Fibroblast of lung (primary cell): ENCODE measurements around the gene NUDT8.

Experiments
- EZH2 ChIP-seq: IDR thresholded peaks from 2 replicates; pipeline ENCODE4 v1.5.1; 2012; ENCODE audit warnings: low read length, control low read depth, mild to moderate bottlenecking; ENCODE audit errors: missing control alignments
- TF ChIP-seq, protein P1 (sequence below), 2 donors: IDR thresholded peaks in 1 of 2; conservative IDR thresholded peaks in 1 of 2; 1 replicate in 1 of 2; 2 replicates in 1 of 2; pipeline ENCODE4 v1.5.1; 2011 to 2012; ENCODE audit warnings: low read length in 2 of 2, control low read depth in 1 of 2, inconsistent platforms in 1 of 2, low read depth in 1 of 2, mild to moderate bottlenecking in 1 of 2

DNA sequence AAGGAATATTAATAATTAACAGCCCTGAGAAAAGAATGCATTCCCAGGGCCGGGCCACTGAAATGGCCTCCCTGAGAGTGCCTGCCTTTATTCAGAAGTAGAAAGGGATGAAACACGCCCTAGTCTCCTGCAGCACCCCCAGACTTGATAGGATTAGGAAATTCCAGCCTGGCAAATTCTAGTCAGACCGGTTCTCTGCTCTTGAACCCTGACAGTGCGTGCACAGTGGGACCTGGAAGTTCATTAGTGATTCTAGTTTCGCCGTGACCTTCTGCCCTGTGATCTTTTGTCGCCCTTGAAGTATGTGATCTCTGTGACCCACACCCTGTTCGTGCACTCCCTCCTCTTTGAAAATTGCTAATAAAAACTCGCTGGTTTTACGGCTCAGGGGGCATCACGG is 48.3 kb downstream of the NUDT8 start:
- TF ChIP-seq, protein P1, sequence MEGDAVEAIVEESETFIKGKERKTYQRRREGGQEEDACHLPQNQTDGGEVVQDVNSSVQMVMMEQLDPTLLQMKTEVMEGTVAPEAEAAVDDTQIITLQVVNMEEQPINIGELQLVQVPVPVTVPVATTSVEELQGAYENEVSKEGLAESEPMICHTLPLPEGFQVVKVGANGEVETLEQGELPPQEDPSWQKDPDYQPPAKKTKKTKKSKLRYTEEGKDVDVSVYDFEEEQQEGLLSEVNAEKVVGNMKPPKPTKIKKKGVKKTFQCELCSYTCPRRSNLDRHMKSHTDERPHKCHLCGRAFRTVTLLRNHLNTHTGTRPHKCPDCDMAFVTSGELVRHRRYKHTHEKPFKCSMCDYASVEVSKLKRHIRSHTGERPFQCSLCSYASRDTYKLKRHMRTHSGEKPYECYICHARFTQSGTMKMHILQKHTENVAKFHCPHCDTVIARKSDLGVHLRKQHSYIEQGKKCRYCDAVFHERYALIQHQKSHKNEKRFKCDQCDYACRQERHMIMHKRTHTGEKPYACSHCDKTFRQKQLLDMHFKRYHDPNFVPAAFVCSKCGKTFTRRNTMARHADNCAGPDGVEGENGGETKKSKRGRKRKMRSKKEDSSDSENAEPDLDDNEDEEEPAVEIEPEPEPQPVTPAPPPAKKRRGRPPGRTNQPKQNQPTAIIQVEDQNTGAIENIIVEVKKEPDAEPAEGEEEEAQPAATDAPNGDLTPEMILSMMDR (conservative IDR thresholded peaks at IDR 0.05 in 1 of 2, IDR thresholded peaks at IDR 0.05 in 1 of 2; ENCODE audit: low read depth in 1 of 2, low read length in 2 of 2), result no peak
- no peak for TF ChIP-seq EZH2
